Left cardiac atrium (tissue), 4 donors: Measurements from ENCODE around the gene NEMP2. TPM values are rescaled to one million over a fixed set of nuclear protein-coding genes. Genes with fewer than 3 reads are reported as not detected.

Experiments used
- ATAC-seq, 2 donors: fragments of 200-7000 bp; cut with Tn5 transposase; one replicate each; pipeline ENCODE4 v1.9.1; 2020; ENCODE audit warnings: mild to moderate bottlenecking in 2 of 2, moderate library complexity in 2 of 2
- DNase-seq: peaks from one replicate; pipeline ENCODE4 v3.0.0-alpha.2; 2020
- intact Hi-C, 2 donors: fragments of 100-400 bp; cut with DNase I; formaldehyde crosslinking; loops; one replicate each; pipeline versions ENCODE4 v1.14.1 to v1.15.1; 2022 to 2023
- total RNA-seq, 2 donors: library from RNA; stranded (reverse); fragmentation: NEBNext Ultra II Directional; extraction: Animal tissue kit (Norgen Biotek cat#: 25700); gene quantifications; one replicate each; pipeline ENCODE4 v1.2.1, GENCODE V29; 2021
- donor health status: DM: no; HTN: yes; CAD: no.
- donor health status: DM: no; HTN: yes; CAD: no; lungs with severe emphysema.
- donor health status: DM: yes; HTN: yes; CAD: no.
- donor health status: Dilated cardiomyopathy.

NEMP2 gene
- total RNA-seq, 2 donors from 2014 or later: 4.5 to 5.0 TPM

- intact Hi-C loops: no loop called here
Measured at GRCh38 chr2:190563109-190563508, 28.6 kb upstream of the NEMP2 start.

GRCh38 chr2:190562121-190562520 lies 27.6 kb upstream of the NEMP2 start:
- DNase-seq (no peak), ATAC-seq (peak; percentile 67 to 88)
- intact Hi-C loops: no loop called here

More at GRCh38 chr2:190563109-190563508, 28.6 kb upstream of the NEMP2 start:
- no peak for DNase-seq
- peak in 1 of 2 donors; percentile 37 for ATAC-seq

GRCh38 chr2:190561094-190561493 lies 26.6 kb upstream of the NEMP2 start:
- no peak for ATAC-seq
- intact Hi-C loops: no loop called here

GRCh38 chr2:190554357-190555006 lies 20.0 kb upstream of the NEMP2 start:
- DNase-seq (no peak), ATAC-seq (no peak)
- intact Hi-C loops: no loop called here

More at GRCh38 chr2:190561094-190561493, 26.6 kb upstream of the NEMP2 start:
- no peak for DNase-seq

GRCh38 chr2:190553254-190553653 lies 18.7 kb upstream of the NEMP2 start:
- intact Hi-C loops: no loop called here
- no peak for DNase-seq
- ATAC-seq: no peak

GRCh38 chr2:190551928-190552327 lies 17.4 kb upstream of the NEMP2 start:
- intact Hi-C loops: no loop called here
- peak; percentile 24 to 44 for ATAC-seq
- peak; percentile 49 for DNase-seq

- ATAC-seq: no peak
Measured at GRCh38 chr2:190550137-190550536, 15.6 kb upstream of the NEMP2 start.

GRCh38 chr2:190547886-190548285 lies 13.4 kb upstream of the NEMP2 start:
- ATAC-seq (no peak), DNase-seq (no peak)
- intact Hi-C loops: no loop called here

More at GRCh38 chr2:190550137-190550536, 15.6 kb upstream of the NEMP2 start:
- no peak for DNase-seq
- intact Hi-C loops: no loop called here

GRCh38 chr2:190546734-190547133 lies 12.2 kb upstream of the NEMP2 start:
- ATAC-seq (no peak), DNase-seq (no peak)
- intact Hi-C loops: no loop called here

- intact Hi-C loops: no loop called here
- ATAC-seq: peak; percentile 34 to 59
- DNase-seq: no peak
Measured at GRCh38 chr2:190545555-190546385, 11.2 kb upstream of the NEMP2 start.

- DNase-seq: no peak
- peak in 1 of 2 donors; percentile 59 for ATAC-seq
- intact Hi-C loops: no loop called here
Measured at GRCh38 chr2:190545093-190545492, 10.6 kb upstream of the NEMP2 start.

GRCh38 chr2:190540048-190540447 lies 5.5 kb upstream of the NEMP2 start:
- DNase-seq (no peak), ATAC-seq (no peak)
- intact Hi-C loops: no loop called here

- ATAC-seq: no peak
- no peak for DNase-seq
- intact Hi-C loops: loop anchor here (5.0 to 10.0 kb wide), 3 partner anchors 87 to 114 kb away; partner anchors contain the start of gene NAB1 (in 1 of the 2)
Measured at GRCh38 chr2:190538201-190538600, 3.7 kb upstream of the NEMP2 start.

- DNase-seq (no peak), ATAC-seq (no peak)
- intact Hi-C loops: loop anchor here (5.0 to 10.0 kb wide), 3 partner anchors 87 to 115 kb away; partner anchors contain the start of gene NAB1 (in 1 of the 2)
Measured at GRCh38 chr2:190537765-190538164, 3.2 kb upstream of the NEMP2 start.

- no peak for ATAC-seq
- no peak for DNase-seq
- intact Hi-C loops: loop anchor here (5.0 to 10.0 kb wide), 3 partner anchors 89 to 117 kb away; partner anchors contain the start of gene NAB1 (in 1 of the 2)
Measured at GRCh38 chr2:190535586-190535985, 1.1 kb upstream of the NEMP2 start.

GRCh38 chr2:190535121-190535439 lies 558 bp upstream of the NEMP2 start:
- intact Hi-C loops: loop anchor here (5.0 to 10.0 kb wide), 3 partner anchors 90 to 117 kb away; partner anchors contain the start of gene NAB1 (in 1 of the 2)
- no peak for DNase-seq
- peak in 1 of 2 donors; percentile 0 for ATAC-seq

GRCh38 chr2:190533968-190534309 lies 583 bp downstream of the NEMP2 start:
- ATAC-seq: peak in 1 of 2 donors; percentile 7
- DNase-seq: no peak
- intact Hi-C loops: loop anchor here (10.0 kb wide), 2 partner anchors 91 to 111 kb away; partner anchors contain the start of gene NAB1 (in 1 of the 2)

- intact Hi-C loops: loop anchor here (10.0 kb wide), 2 partner anchors 91 to 111 kb away; partner anchors contain the start of gene NAB1 (in 1 of the 2)
- peak in 1 of 2 donors; percentile 3 for ATAC-seq
- no peak for DNase-seq
Measured at GRCh38 chr2:190533175-190533967, 1.2 kb downstream of the NEMP2 start.

GRCh38 chr2:190532581-190532980 lies 1.9 kb downstream of the NEMP2 start:
- ATAC-seq (no peak), DNase-seq (no peak)

More at GRCh38 chr2:190532581-190532980, 1.9 kb downstream of the NEMP2 start:
- intact Hi-C loops: loop anchor here (10.0 kb wide), 2 partner anchors 92 to 112 kb away; partner anchors contain the start of gene NAB1 (in 1 of the 2)
